HG02973 (cell line): ENCODE measurements around the gene TMEM271.

Experiments
- ATAC-seq: cut with Tn5 transposase; IDR thresholded peaks from one replicate; pipeline ENCODE4 v1.9.1; 2021; ENCODE audit warnings: moderate library complexity; ENCODE audit not compliant: unreplicated experiment

TMEM271 gene

DNA sequence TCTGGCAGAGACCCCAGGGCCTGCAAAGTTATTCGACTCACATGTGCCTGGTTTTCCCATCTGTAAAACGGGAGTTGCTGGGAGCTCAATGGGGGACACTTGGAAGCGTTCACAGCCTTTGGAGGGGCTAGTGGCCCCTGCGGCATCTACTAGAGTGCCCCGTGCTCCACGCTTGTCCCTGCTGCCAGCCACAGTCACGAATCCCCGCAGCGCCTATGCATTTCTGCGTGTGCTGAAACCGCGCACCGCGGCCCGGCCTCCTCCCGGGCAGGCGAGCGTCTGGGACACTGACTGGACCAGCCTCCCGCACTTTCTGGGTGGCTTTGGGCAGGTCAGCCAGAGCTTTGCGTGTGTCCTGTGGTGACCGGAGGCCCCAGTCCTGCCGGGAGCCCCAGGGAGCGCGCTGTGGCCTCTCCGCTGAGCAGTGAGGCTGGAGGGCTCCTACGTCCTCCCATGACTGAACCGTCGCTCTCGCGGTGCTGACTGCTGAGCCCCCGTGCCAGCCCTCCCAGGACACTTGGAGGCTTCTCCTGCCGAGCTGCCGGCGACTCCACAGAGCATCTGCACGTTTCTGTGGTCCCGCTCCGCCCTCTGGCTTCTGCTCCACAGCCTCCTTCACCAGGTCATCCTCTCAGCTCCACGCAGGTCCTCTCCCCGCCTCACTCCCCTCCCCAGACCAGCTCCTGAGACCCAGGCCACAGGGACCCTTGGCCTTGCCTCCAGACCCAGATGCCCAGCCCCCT is 40.7 kb downstream of the TMEM271 start:
- ATAC-seq = no peak

DNA sequence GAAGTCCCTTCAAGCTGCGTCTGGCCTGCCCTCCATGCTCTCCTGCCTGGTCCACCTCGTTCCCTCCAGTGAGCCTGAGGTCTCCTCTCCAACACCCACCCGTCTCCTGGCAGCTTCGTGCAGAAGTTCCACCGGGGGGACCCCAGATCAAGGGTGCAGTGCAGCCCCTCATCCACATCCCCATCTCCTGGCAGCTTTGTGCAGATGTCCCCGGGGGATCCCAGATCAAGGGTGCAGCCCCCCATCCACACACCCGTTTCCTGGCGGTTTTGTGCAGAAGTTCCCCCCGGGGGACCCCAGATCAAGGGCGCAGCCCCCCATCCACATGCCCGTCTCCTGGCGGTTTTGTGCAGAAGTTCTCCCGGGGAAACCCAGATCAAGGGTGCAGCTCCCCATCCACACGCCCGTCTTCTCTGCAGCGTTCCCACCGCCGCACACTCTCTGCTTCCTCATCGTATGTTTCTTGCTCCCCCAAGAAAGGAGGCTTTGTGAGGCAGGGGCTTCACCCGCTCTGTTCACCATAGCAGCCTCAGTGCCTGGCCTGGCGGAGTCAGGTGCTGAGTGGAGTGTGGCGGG is 41.4 kb downstream of the TMEM271 start:
- ATAC-seq = no peak

DNA sequence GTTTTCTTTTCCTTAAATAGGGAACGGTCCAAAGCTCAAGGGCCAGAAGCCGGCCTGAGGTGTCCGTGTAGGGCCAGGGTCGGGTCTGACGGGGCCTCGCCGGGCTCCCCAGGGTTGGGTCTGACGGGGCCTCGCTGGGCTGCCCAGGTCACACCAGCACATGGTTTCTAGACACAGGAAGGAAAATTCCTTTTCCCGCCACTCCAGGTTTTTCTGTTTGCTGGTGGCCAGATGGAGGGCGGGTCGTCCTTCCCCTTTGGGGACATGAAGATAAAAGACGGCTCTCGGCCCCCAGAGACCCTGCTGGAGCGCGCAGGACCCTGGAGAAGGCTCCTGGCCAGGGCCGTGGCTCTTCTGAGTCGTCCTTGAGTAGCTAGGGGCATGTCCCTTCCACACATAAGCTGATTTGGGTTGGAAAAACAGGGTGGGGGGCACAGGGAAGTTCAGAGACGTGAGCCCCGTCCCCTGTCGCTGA is 42.0 kb downstream of the TMEM271 start:
- ATAC-seq = no peak

DNA sequence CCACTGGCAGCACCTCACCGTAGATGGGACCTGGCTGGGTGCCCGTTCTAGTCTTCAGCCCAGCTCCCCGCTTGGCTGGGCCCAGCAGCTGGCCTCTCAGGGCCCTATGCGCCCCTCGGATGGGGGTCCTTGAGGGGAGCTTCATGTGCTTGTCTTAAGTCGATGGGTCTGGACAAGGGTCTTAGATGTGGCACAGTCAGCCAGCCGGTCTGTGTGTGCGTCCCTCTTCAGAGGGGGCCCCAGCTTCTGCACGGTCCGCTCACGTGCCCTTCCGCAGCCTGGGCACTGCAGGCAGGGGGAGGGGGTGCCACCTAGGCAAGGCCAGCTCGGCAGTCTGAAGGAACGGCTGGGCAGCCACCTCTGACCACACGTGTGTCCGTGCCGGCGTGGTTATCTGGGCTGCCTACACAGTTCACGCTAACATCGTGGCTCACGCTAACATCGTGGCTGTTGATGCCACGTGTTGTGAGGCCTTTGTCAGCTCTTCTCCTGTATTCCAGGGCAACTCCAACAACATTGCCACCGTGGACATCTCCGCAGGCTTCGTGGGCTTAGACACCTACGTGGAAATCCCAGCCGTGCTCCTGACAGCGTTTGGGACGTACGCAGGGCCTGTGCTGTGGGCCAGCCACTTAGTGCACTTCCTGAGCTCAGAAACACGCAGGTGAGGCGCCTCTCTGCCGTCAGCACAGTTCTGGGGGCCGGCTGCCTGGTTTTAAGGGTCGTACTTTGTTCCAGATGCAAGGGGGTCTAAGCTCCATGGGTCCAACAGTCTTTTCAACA is 42.6 kb downstream of the TMEM271 start:
- no peak for ATAC-seq

DNA sequence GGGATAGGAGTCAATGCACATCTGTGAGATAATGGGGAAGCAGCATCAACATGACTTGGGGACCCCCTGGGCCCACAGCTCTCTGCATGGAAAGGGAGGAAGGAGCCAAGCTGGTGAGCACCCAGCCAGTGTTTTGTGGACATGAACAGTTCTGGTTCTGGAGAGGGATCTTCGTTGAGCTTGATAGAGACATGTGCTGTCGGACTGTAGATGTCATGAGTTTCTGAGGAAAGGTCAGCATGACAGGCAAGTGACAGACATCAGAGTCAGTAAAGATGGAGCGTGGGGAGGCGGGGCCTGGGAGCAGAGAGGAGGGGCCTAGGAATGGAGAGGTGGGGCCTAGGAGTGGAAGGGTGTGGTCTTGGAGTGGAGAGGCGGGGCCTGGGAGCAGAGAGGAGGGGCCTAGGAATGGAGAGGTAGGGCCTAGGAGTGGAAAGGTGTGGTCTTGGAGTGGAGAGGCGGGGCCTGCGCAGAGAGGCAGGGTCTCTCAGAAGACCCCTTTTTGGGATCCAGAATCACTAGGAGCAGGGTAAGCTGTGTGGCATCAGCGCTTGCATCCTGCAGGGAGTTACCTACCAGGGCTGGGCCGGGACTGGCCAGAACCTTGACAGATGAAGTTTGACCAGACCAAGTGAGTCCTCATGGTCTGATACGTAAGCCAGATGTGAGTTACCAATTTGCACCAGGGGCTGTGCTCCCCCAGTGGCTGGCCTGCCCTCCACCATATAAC is 43.3 kb downstream of the TMEM271 start:
- ATAC-seq = no peak

DNA sequence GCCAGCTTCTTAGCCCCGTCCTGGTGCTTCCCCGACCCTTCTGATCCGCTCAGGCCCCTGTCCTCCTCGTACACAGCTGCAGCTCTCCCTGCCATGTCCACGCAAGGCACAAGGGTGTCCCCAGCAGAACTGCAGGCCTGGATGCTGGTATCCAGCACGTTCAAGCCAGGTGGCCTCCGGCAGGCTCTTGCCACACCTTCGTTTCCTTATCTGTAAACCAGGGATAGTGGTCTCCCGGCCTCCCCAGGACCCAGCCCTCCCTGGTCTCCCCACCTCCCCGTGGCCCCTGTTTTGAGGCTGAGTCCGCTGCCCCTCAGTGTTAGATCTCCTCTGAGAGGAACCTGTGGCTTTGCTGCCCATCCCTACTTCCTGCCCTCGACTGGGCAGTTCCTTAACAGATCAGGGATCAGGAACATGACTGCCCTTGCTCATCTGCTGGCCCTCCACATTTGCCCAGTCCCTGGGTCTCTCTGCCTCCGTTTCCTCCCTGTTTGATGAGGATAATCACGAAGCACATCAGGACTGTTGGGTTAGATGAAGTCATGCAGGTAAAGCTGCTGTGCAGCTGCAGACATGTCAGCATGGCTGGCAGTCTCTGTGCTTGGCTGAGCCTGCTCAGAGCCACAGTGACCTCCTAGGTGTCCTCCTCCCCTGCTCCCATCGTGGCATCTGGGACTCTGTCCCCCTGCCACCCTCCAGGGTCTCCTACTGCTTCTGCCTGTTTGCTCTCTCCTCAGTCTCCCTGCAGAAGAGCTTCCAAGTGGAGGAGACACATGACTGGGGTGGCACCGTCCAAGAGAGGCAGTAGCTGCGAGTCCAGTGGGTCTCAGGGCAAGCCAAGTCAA is 44.2 kb downstream of the TMEM271 start:
- no peak for ATAC-seq

DNA sequence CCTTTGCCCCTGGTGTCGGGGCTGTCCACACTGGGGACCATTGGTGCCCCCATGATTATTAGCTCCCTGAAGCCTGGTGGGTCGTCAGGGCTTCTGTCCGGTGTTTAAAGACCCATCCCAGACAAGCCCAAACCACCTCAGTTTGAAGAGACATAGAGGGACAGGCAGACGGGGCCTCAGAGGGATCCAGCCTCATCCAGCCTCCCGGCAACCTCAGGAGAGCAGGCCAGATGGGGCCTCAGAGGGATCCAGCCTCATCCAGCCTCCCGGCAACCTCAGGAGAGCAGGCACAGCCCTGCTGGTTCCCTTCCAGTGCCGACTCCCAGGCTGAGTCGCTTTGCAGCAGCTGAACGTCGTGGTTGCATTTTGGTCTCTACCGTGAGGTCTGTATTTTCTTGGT is 45.0 kb downstream of the TMEM271 start:
- no peak for ATAC-seq

DNA sequence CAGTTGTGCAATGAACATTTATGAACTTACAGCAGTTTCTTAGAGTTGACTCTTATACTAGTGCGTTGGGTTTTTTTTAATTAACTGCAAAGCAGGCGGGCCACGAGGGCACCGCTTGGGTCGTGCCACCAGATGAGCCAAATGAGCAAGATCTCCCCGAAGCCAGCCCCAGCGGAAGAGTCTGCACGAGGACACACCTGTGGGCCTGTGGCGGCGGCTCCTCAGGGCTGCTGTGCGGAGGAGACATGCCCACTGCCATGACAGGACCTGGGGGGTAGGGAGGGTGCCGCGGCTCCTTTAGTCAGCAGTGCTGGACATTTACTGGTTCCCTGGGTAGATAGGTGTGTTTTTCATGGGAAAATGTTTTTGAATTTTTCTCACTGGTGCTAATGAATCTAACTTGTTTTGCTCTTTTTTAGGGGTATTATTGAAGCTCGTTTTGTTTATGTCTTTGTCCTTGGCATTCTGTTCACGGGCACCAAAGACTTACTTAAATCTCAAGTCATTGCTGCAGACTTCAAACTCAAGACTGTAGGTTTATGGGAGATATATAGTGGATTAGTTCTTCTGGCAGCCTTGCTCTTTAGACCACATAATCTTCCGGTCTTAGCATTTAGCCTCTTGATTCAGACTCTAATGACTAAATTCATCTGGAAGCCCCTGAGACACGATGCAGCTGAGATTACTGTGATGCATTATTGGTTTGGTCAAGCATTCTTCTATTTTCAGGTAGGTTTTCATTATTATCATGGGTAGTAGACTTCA is 45.9 kb downstream of the TMEM271 start:
- no peak for ATAC-seq

DNA sequence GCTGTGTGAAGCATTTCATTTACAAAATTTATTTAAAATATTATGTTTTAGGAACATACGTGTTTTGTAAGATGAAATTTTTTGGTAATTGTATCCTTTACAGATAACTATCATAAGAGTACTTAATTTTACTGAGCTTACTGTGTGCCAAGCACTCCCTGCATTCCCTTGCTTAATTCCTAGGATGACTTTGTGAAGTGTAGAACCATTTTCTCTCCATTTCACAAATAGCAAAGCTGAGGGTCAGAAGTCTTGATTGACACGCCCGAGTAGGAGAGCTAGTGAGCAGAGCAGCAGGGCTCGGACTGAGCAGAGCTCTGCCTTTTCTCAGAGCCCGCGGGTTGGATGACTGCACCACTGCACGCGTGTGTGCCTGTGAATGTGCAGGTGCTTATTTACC is 46.5 kb downstream of the TMEM271 start:
- ATAC-seq = no peak

DNA sequence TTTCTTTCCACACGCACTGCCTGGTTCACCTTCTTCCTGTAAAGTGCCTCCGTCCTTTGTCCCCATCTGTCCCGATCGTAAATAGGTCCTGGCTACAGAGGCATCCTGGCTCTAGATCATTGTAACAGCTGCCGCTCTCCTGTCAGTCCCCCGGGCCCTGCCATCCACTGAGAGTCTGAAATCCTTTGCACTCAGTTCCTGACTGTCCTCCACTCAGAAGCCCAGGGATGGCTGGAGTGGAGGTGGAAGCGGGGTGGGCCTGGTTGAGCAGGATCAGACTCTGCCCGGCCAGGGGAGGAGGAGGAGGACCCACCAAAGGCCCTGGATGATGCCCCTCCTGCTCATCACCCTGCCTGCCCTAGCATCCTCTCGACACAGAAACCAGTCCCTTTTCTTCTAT is 47.3 kb downstream of the TMEM271 start:
- ATAC-seq = no peak

DNA sequence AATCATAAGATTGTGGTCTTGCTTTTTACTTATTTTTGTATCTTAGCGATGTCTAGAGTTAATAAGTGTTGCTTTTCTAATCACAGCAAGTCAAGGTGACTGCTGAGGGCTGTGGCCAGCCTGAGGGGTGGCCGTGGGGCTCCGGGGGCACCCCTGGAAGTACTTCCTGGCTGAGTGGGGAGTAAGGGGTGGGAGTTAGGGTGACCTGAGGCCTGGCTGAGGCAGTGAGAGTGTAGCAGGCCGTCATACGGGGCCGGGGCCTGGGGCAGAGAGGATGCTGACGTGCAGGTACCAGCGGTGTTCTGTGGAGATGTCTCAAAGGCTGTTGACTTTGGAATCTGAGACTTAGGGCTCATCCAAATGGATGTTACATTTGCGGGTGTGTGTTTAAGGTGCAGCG is 47.8 kb downstream of the TMEM271 start:
- ATAC-seq = no peak

DNA sequence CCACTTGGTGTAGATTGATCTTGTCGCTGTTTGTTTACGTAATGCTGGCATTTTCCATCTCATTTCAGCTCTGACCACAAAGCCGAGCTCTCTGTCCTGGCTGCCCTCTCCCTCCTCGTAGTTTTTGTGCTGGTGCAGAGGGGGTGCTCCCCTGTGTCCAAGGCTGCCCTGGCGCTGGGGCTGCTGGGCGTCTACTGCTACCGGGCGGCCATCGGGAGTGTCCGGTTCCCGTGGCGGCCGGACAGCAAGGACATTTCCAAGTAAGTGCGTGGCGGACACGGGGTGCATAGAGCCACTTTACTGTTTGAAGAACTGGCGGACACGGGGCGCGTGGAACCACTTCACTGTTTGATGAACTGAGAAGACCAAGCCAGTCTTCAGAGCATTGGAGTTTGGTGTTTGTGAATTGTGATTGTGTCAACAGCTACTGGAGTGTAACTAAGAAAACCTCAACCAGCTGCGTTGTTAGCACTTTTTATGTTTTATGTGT is 49.1 kb downstream of the TMEM271 start:
- no peak for ATAC-seq

DNA sequence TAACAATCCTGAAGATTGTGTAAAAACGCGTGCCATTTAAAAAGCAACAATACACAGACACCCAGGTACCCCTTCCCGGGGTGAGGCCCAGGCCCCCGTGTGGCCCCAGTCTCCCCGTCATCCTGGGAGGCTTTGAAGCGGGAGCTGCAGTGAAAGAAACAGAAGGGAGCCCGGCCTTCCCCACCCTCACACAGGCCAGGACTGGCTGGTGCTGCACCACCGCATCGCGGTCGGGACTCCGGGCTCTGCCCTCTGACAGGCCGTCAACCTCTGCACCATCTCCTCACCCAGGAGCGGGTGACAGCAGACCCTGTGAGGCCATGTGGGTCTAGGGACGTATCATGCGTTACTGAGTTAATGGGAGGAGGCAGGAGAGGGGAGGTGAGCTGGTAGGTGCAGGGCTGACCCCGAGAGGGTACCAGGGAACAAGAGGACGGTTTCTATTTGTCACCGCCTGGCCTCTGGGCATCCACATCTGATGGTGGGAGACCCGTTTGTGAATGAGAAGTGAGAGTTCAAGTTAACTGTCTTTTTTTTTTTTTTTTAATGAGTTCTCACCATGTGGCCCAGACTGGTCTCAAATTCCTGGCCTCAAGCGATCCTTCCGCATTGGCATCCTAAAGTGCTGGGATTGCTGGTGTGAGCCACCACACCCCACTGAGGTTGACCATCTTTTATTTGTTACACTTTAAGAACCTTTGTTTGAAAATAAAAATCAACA is 49.7 kb downstream of the TMEM271 start:
- no peak for ATAC-seq

DNA sequence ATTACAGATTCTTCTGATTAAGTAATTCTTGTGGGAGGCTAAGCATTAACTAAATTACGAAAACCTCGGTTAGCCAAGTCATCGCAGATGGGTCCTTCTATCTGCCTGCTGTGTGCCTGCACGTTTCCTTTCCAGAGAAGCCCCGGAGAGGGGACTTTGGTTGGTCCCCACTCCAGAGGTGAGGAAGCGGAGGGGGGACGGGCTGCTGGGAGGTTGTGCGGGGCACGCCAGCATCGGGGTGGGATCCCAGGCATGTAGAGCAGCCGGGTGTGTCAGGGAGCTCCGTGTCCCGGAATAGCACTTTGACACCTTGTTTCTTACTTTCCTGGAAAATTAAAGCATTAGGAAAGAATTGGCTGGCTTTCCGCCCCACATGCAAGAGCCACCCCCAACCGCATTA is 50.4 kb downstream of the TMEM271 start:
- no peak for ATAC-seq

DNA sequence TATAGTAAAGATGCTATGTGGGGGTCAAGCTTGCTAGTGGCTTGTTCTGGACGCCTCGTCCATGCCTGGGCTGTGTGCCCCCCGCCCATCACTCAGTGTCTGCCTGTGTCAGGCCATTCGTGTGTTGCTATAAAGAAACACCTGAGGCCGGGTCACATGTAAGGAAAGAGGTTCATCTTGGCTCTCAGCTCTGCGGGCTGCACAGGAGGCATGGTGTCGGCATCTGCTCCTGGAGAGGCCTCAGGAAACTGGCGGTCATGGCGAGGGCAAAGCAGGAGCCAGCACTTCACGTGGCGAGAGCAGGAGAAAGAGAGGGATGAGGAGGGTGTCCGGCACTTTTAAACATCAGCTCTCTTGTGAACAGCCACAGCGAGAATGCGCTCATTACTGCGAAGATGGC is 51.9 kb downstream of the TMEM271 start:
- ATAC-seq = no peak
